DMS53 treated with DMSO at 0.1 percent for 48 hours (cell line): ENCODE data around the gene INSIG2.
"Not testable (repeated sequence)": the region's sequence is repeated elsewhere in the genome, so short reads cannot be mapped to it uniquely, and the experiment has no call there.

Source experiments
- DNase-seq: peaks from one replicate; lab custom pipeline; 2025; ENCODE audit not compliant: unreplicated experiment; lab: John Stamatoyannopoulos, UW

INSIG2 gene

GRCh38 chr2:118059919-118060478, 28.3 kb upstream of the INSIG2 start:
- no peak for DNase-seq

GRCh38 chr2:118061135-118061955, 26.9 kb upstream of the INSIG2 start:
- DNase-seq, result no peak

GRCh38 chr2:118062048-118062447, 26.2 kb upstream of the INSIG2 start:
- no peak for DNase-seq

- no peak for DNase-seq
Measured at GRCh38 chr2:118062669-118063068, 25.6 kb upstream of the INSIG2 start.

GRCh38 chr2:118065015-118065706, 23.1 kb upstream of the INSIG2 start:
- no peak for DNase-seq

- DNase-seq, result no peak
Measured at GRCh38 chr2:118065921-118066511, 22.3 kb upstream of the INSIG2 start.

GRCh38 chr2:118077636-118078247, 10.5 kb upstream of the INSIG2 start:
- no peak for DNase-seq

- no peak for DNase-seq
Measured at GRCh38 chr2:118078734-118079133, 9.5 kb upstream of the INSIG2 start.

GRCh38 chr2:118084491-118085089, 3.7 kb upstream of the INSIG2 start:
- no peak for DNase-seq

GRCh38 chr2:118085173-118086023, 2.9 kb upstream of the INSIG2 start:
- DNase-seq, result no peak

- DNase-seq, result no peak
Measured at GRCh38 chr2:118086024-118086633, 2.1 kb upstream of the INSIG2 start.

- no peak for DNase-seq
Measured at GRCh38 chr2:118089139-118089800, 999 bp downstream of the INSIG2 start.

- DNase-seq, result no peak
Measured at GRCh38 chr2:118090387-118091139, 2.3 kb downstream of the INSIG2 start.

GRCh38 chr2:118091140-118091478, 2.8 kb downstream of the INSIG2 start:
- no peak for DNase-seq

- no peak for DNase-seq
Measured at GRCh38 chr2:118091631-118092030, 3.4 kb downstream of the INSIG2 start.

GRCh38 chr2:118094102-118094501, 5.8 kb downstream of the INSIG2 start:
- DNase-seq, result not testable (repeated sequence)

GRCh38 chr2:118094503-118094902, 6.2 kb downstream of the INSIG2 start:
- no peak for DNase-seq

- no peak for DNase-seq
Measured at GRCh38 chr2:118095610-118096009, 7.3 kb downstream of the INSIG2 start.
